HG03064 (cell line): Measurements from ENCODE around the gene IL4.
"Not testable (repeated sequence)": the region's sequence is repeated elsewhere in the genome, so short reads cannot be mapped to it uniquely, and the experiment has no call there.

ENCODE experiments used
- ATAC-seq: cut with Tn5 transposase; IDR thresholded peaks from one replicate; pipeline ENCODE4 v1.9.1; 2021; ENCODE audit warnings: low read depth; ENCODE audit not compliant: unreplicated experiment

IL4 gene

DNA sequence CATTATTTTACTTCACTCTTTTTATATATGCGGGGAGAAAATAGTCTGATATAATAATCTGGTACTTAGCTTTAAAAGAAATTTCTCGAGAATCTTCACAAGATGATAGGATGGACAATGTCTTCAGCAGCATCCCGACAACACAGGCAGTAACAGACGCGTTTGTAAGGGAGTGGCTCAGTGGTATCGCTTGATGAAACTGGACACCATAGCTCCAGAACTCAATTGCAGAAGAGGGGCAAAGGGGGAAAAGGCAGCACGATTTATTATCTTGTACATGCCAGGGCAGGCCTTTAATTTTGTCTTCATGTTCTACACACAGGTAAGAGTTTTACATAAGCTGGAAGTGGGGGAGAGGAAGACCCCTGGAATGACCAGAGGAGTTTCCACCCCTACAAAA lies 15.7 kb downstream of the IL4 start:
- no peak for ATAC-seq

- ATAC-seq, result no peak
These were observed 16.4 kb downstream of the IL4 start for GRCh38 chr5:132690156-132690555.

GRCh38 chr5:132691755-132692631 lies 18.2 kb downstream of the IL4 start:
- ATAC-seq, result not testable (repeated sequence)

DNA sequence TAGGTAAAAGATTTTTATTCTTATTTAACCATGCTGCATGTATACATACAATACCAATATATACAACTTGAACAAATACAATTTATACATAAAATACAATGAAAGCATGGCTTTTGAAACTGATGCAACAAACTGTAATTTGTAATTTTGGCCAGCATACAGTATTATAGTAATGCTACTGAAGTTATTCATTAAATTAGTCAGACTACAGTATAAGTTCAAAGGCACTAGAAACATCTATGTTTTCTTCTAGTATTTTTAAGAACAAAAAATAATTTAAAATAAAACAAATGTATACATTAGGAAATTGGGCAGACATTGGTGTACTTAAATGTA lies 18.8 kb downstream of the IL4 start:
- no peak for ATAC-seq

DNA sequence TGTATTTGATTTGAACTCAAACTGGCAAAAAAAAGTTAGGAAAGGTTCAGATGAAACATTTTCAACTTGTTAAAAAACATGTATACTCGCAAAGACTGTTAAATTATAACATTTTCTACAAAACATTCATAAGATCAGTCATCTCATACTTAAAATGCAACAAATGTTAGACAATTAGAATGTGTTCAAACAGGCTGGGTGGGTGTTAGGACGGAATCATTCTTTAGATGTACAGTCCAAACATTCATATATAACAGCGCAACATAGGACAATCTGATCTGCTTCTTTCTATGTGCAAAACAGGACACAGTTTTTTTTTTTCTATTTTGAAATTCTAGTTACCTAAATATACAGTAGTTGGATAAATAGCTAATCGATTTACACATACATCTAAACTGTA lies 22.2 kb downstream of the IL4 start:
- no peak for ATAC-seq

GRCh38 chr5:132704875-132705274 lies 31.1 kb downstream of the IL4 start:
- no peak for ATAC-seq

DNA sequence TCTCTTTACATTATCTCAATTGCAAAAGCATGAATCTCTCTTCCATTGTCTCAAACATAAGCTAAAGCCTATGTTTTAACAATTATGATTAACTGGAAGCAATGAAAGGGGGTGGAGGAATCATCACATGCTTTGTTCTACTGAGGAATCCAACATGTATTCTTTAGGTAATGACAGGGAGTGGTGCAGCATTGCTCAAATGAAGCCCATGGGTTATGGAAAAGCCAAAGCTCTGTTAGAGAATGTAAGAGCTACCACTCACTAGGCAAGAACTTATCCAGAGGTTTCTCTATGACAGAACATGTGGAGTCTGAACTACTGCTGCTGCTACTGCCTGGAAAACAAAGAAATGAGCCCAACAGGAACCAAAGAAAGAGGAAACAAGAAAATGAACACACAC lies 34.9 kb downstream of the IL4 start:
- no peak for ATAC-seq

- ATAC-seq, result no peak
These were observed 40.9 kb downstream of the IL4 start for GRCh38 chr5:132714456-132715307.

GRCh38 chr5:132718544-132719312 lies 44.9 kb downstream of the IL4 start:
- no peak for ATAC-seq

- ATAC-seq, result no peak
These were observed 52.0 kb downstream of the IL4 start for GRCh38 chr5:132725745-132726144.

GRCh38 chr5:132729896-132730295 lies 56.1 kb downstream of the IL4 start:
- ATAC-seq, result no peak
